ENCODE measurements around the gene VEGFB. TPM values are rescaled to one million over a fixed set of nuclear protein-coding genes. Genes with fewer than 3 reads are reported as not detected.

The VEGFB gene
- total RNA-seq, 1 donor from 2014 or later = 44.9 TPM

DNA sequence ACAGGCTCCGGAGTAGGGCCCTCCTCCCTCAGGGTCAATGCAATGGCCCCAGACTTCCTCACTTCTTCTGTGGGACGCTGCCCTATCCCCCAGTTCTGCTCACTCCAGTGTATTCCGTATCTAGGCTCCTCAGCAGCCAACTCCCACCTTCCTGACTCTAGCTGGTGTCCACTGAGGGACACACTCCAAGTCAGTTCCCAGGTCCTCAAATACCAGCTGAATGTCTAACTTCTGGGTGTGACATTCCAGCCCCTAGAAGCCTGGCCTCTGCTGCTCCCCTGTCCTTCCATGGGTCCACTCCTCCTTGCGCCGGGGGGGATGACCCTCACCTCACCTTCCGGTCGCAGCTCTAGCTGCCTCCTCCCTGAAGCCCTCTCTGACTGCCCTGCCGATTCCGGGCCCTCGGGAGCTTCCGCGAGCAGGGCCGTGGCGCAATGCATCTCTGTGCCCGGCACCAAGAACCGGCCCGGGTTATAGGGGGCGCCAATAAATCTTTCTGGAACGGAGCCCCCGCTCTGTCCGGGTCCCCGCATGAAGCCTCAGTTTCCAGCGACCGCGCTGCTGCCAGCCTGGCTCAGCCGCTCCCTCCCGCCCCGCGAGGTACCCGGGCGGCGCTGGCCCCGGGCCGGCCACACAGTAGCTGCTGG lies 34.6 kb downstream of the VEGFB start:
- H3K4me3 ChIP-seq = peak overlapping the region; percentile 87 to 92
- intact Hi-C loops (cut with DNase I) = no loop called here
- H3K9me3 ChIP-seq = no peaks in the 10 kb centered on the region
- peak overlapping the region; percentile 98 for H3K27ac ChIP-seq
- H3K4me1 ChIP-seq = peaks cover 33% of the 10 kb centered on the region
- no peak for DNase-seq (ENCODE audit: extremely low spot score in 2 of 2)
- TF ChIP-seq POLR2A (IDR thresholded peaks at IDR 0.05) = no peak
- no peak for TF ChIP-seq CTCF (IDR thresholded peaks at IDR 0.05)
- TF ChIP-seq POLR2AphosphoS5 (IDR thresholded peaks at IDR 0.05; ENCODE audit: insufficient read depth in 1 of 2, low read depth in 1 of 2) = peak in 1 of 2 donors; percentile 2
- H3K27me3 ChIP-seq = no peaks in the 10 kb centered on the region
- H3K36me3 ChIP-seq = peaks cover 0 to 23% of the 10 kb centered on the region in 2 donors

GRCh38 chr11:64269540-64270220 lies 35.3 kb downstream of the VEGFB start:
- TF ChIP-seq POLR2A (IDR thresholded peaks at IDR 0.05) (no peak), POLR2AphosphoS5 (IDR thresholded peaks at IDR 0.05; ENCODE audit: insufficient read depth in 1 of 2, low read depth in 1 of 2) (peak in 1 of 2 donors; percentile 99), CTCF (IDR thresholded peaks at IDR 0.05) (no peak)
- peak in 1 of 2 donors; percentile 100 for DNase-seq (ENCODE audit: extremely low spot score in 2 of 2)
- peak overlapping the region; percentile 87 to 92 for H3K4me3 ChIP-seq
- peaks cover 33% of the 10 kb centered on the region for H3K4me1 ChIP-seq
- intact Hi-C loops (cut with DNase I) = loop anchor here (2.0 kb wide), 1 partner anchor 23 kb away; the partner anchor contains the start of gene PPP1R14B
- H3K27me3 ChIP-seq = no peaks in the 10 kb centered on the region
- H3K27ac ChIP-seq = peak overlapping the region; percentile 98
- peaks cover 0 to 18% of the 10 kb centered on the region in 2 donors for H3K36me3 ChIP-seq
- H3K9me3 ChIP-seq = no peaks in the 10 kb centered on the region

DNA sequence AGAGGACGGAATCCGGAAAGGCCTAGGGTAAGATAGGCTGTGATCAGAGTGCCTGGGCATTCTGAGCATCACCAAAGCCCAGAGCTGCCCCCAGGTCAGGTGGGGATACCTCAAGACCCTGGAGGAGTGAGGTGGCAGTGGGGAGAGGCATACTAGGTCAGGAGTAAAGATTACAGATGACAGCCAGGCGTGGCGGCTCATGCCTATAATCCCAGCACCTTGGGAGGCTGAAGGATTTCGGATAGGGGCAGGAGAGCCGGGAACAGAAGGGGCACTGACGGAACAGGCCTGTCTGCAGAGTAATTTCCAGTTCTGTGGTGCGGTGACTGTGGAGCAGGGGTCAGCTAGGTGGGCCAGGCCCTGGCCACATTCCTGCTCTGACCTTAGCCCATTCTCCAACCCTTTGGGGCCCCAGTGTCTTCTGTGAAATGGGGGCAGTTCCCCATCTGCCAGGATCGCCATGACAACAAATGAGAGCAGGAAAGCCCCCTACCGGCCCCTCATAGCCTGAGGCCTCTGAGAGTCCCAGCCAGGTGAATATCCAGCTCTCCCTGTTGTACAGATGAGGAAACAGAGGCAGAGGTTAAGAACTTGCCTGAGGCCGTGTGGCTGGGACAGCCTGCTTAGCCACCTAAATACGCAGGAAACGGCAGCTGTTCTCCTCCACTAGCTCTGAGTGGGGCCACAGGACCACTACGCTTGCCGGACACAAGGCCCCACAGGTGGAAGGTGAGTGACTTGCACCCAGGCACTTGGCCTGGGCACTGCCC lies 40.8 kb downstream of the VEGFB start:
- Histone ChIP-seq H3K27ac (no peak overlapping the region), H3K27me3 (no peaks in the 10 kb centered on the region), H3K4me3 (no peak overlapping the region), H3K9me3 (no peaks in the 10 kb centered on the region), H3K4me1 (peaks cover 22% of the 10 kb centered on the region), H3K36me3 (peaks cover 0 to 12% of the 10 kb centered on the region in 2 donors)
- no peak for DNase-seq (ENCODE audit: extremely low spot score in 2 of 2)
- TF ChIP-seq POLR2AphosphoS5 (IDR thresholded peaks at IDR 0.05; ENCODE audit: insufficient read depth in 1 of 2, low read depth in 1 of 2) (no peak), CTCF (IDR thresholded peaks at IDR 0.05) (no peak), POLR2A (IDR thresholded peaks at IDR 0.05) (no peak)
- intact Hi-C loops (cut with DNase I) = no loop called here

DNA sequence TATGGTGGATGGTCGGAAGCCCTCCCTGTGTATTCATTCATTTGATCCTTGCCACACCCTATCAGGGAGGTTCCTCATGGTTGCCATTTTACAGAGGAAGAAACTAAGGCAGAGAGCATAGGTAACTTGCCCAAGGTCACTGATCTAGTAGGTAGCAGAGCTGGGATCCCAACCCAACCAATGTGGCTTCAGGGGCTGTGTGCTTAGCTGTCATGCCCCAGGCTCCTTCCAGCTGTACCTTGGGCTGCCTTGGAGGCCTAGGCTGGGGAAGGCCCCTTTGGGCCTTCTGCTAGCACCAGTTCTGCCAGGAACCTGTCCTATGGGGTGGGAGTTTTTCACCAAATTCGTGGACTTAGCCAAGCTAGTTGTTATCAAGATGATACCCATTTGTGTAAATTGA lies 41.5 kb downstream of the VEGFB start:
- peaks cover 22% of the 10 kb centered on the region for H3K4me1 ChIP-seq
- TF ChIP-seq CTCF (IDR thresholded peaks at IDR 0.05) = no peak
- TF ChIP-seq POLR2A (IDR thresholded peaks at IDR 0.05) = no peak
- TF ChIP-seq POLR2AphosphoS5 (IDR thresholded peaks at IDR 0.05; ENCODE audit: insufficient read depth in 1 of 2, low read depth in 1 of 2) = no peak
- intact Hi-C loops (cut with DNase I) = no loop called here

More for the DNA sequence above, 41.5 kb downstream of the VEGFB start:
- no peak overlapping the region for H3K27ac ChIP-seq
- no peak overlapping the region for H3K4me3 ChIP-seq
- no peak for DNase-seq (ENCODE audit: extremely low spot score in 2 of 2)
- H3K27me3 ChIP-seq = no peaks in the 10 kb centered on the region
- H3K36me3 ChIP-seq = peaks cover 0 to 12% of the 10 kb centered on the region in 2 donors
- H3K9me3 ChIP-seq = no peaks in the 10 kb centered on the region
